ENCODE results near the gene PHLDB1. TPM values are rescaled to one million over a fixed set of nuclear protein-coding genes. Genes with fewer than 3 reads are reported as not detected.
A peak's percentile ranks its signal among the peaks of the same experiment; 100 is the strongest.
"Not testable (repeated sequence)": the region's sequence is repeated elsewhere in the genome, so short reads cannot be mapped to it uniquely, and the experiment has no call there.

PHLDB1 gene
- polyA plus RNA-seq (2013, experiment 1 of 2; ENCODE audit: insufficient read length) = 105 TPM
- 97.7 TPM for polyA plus RNA-seq (2013, experiment 2 of 2; ENCODE audit: insufficient read length)

GRCh38 chr11:118607401-118608359 is at the start of gene PHLDB1:
PHLDB1 (plus strand) TSS chr11:118607615; CDS start chr11:118613837, 6,222 bp downstream.
- DNase-seq = peak; percentile 79

GRCh38 chr11:118560806-118561205 is 46.6 kb upstream of the PHLDB1 start:
- DNase-seq = no peak

- DNase-seq = no peak
These were observed 42.4 kb upstream of the PHLDB1 start for GRCh38 chr11:118565051-118565450.

GRCh38 chr11:118569670-118570069 is 37.7 kb upstream of the PHLDB1 start:
- DNase-seq = no peak

GRCh38 chr11:118570787-118571186 is 36.6 kb upstream of the PHLDB1 start:
- DNase-seq = no peak

GRCh38 chr11:118571701-118572060 is 35.7 kb upstream of the PHLDB1 start:
- peak; percentile 21 for DNase-seq

GRCh38 chr11:118572061-118572980 is 35.1 kb upstream of the PHLDB1 start, which contains the start of gene ARCN1:
ARCN1 (plus strand) TSS chr11:118572409; CDS start chr11:118572548, 139 bp downstream.
- DNase-seq = peak; percentile 85

GRCh38 chr11:118572981-118573550 is 34.3 kb upstream of the PHLDB1 start:
- DNase-seq = peak; percentile 51

- no peak for DNase-seq
These were observed 32.8 kb upstream of the PHLDB1 start for GRCh38 chr11:118574636-118575035.

- not testable (repeated sequence) for DNase-seq
These were observed 29.4 kb upstream of the PHLDB1 start for GRCh38 chr11:118577995-118578394.

GRCh38 chr11:118581057-118581456 is 26.4 kb upstream of the PHLDB1 start:
- no peak for DNase-seq

GRCh38 chr11:118587952-118588351 is 19.5 kb upstream of the PHLDB1 start:
- no peak for DNase-seq

GRCh38 chr11:118592616-118593367 is 14.6 kb upstream of the PHLDB1 start:
- DNase-seq = no peak

GRCh38 chr11:118594984-118595383 is 12.4 kb upstream of the PHLDB1 start:
- peak; percentile 43 for DNase-seq

GRCh38 chr11:118596224-118597146 is 10.9 kb upstream of the PHLDB1 start:
- DNase-seq = no peak

GRCh38 chr11:118597556-118597955 is 9.9 kb upstream of the PHLDB1 start:
- no peak for DNase-seq

- DNase-seq = no peak
These were observed 5.1 kb upstream of the PHLDB1 start for GRCh38 chr11:118602331-118602730.

GRCh38 chr11:118603709-118604108 is 3.7 kb upstream of the PHLDB1 start:
- not testable (repeated sequence) for DNase-seq

GRCh38 chr11:118604566-118604965 is 2.8 kb upstream of the PHLDB1 start:
- DNase-seq = no peak

- peak; percentile 93 for DNase-seq
These were observed 2.1 kb upstream of the PHLDB1 start for GRCh38 chr11:118605116-118605867.
